NCI-H2171 treated with DMSO at 0.1 percent for 48 hours (cell line): Measurements from ENCODE around the gene IGSF3.
A peak's percentile ranks its signal among the peaks of the same experiment; 100 is the strongest.
"Not testable (repeated sequence)": the region's sequence is repeated elsewhere in the genome, so short reads cannot be mapped to it uniquely, and the experiment has no call there.

Experiments used
- DNase-seq: peaks from one replicate; lab custom pipeline; 2025; lab: John Stamatoyannopoulos, UW

The IGSF3 gene

DNA sequence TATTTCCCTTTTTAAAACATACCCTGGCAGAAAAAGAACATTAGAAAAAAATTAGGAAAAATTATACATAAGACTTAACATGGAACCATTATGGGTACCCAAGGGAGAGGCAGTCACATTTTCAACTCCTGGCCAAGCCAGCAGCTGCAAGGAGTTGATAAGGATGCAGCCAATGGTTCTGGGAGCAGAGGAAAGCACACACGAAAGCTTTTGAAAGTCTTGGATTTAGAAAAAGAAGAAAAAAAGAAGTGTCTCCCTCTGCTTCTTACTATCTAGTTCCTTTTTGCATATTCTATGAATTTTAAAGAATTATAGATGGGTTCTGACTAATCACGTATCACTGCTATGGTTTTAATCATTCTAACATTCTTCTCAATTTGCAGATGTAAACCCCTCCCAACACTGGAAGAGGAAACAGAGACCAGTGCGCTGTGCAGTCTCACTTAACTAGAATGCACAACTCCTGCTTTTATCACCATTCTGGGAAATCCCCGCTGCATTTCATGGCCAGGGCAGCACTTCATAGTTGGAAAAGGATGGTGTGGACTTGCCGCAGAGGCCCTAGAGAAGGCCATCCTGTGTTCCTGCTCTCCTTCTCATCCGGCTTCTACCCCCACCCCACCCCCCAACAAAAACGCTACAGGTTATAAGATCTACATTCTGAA lies 94.0 kb downstream of the IGSF3 start:
- DNase-seq = no peak

DNA sequence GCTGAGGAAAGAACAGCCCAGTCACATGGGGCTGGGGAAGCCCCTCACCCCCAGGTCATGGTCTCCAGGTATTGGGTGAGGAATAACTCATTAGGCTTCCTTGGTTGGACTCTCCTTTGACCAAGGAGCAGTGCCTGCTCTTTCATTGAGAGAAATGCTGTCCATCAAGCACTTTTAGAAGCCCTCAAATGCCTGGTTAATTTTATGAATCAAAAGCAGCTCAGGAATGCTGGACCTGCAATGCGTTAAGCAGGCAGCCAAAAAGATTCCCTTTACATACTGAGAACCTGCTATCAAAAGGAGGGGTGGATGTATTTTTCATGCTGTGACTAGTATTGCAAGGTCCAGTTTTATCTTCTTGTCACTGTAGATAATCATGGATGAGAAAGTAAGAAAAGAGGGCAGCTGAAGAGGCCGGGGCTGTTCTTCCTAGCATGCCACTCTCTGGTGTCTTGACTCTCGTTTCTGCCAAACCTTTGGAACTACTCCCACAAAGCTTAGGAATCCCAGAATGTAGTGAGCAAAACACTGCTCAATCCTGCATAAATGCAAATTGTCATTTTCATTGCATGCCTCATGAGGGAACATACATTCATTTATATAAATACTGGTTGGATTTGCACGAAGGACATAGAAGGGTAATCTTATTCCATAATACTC lies 94.6 kb downstream of the IGSF3 start:
- no peak for DNase-seq

DNA sequence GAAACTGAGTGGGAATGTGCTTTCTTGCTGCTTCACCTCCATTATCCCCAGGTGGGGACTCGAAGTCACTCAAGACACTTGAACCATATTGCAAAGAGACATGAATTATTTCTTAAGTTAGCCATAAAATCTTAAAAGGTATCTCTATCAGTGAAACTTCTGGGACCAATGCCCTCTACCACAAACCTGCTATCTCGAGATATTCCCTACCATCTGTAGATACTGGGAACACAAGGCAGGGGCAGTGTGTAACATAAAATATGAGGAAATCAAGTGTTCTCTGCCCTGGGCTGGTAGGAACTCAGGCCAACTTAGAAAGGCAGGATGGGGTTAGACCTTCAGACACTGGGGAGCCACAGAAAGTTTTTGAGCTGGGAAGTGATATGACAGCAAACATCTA lies 95.4 kb downstream of the IGSF3 start:
- DNase-seq = no peak

DNA sequence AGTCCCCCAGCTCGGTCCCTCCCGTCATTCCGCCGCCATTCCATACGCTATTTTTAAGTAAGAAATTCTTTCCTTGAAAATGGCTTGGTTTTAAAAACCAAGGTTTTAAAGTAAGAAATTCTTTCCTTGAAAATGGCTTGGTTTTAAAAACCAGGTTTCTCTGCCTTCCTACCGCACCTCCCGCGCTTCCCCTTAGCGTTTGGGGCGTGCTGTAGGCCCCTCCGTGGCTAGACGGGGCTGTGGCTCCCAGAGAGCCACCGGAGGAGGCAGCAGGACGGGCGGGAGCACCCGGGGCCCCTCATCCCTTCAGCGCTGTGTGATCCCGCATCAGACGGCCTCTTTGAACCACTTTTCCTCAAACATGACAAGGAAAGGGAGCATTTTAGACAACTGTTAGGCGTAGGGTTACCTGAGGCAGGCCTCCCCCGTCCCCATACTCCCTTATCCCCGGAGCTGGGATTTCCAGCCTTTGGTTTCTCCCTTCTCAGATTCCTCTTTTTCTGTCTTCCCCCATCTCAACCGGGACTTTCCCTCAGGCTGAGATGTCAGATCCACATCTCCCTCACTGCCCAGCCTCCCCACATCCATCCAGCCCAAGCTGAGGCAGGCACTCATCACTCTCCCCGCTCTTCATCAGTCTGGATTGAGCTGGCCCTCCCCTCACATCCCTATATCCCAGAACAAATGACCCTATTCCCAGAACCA lies 96.2 kb downstream of the IGSF3 start:
- DNase-seq = no peak

DNA sequence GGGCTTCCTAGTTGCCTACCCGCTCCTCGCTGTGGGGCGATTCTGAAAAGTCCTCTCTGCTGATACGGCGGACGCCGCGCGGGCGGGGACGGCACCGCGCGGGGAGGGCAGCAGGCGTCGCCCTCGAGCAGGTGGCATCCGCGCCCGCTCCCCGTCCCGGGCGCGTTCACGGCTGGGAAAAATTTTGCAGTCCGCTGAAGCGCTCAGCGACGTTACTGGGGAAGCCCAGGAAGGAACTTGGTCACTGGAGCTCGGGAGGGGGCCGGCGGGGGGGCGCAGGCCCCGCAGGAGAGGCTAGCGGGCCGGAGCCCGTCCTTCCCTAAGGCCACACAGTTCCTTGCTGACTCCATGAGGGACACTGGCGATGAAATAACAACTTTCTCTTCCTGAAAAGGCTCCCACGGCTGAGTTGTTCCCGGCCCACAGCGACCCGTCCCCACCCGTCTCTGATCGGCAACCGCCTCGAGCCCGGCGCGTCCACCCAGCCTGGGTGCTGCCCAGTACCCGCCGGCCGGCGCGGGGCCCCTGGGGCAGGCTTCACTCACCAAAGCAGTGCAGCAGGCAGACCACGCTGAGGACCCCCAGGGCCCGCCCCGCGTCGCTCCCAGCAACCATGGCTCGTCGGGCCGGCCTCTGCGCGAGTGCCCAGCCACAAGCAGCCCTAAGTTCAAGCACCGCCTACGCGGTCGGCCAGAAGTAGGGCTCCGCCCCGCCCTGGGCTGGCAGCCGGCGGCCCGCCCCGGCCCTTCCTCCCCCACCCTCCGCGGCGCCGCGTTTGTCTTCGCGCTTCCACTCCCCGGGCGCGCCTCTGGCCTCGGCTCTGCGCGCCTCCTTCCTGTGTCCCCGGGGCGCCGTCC lies 96.9 kb downstream of the IGSF3 start, which contains the start of gene CD58:
Gene CD58, minus strand, starts transcription at position 669 of the 857 bp plus-strand sequence. Its CDS starts 54 bp downstream, at position 615.
- peak; percentile 86 for DNase-seq

DNA sequence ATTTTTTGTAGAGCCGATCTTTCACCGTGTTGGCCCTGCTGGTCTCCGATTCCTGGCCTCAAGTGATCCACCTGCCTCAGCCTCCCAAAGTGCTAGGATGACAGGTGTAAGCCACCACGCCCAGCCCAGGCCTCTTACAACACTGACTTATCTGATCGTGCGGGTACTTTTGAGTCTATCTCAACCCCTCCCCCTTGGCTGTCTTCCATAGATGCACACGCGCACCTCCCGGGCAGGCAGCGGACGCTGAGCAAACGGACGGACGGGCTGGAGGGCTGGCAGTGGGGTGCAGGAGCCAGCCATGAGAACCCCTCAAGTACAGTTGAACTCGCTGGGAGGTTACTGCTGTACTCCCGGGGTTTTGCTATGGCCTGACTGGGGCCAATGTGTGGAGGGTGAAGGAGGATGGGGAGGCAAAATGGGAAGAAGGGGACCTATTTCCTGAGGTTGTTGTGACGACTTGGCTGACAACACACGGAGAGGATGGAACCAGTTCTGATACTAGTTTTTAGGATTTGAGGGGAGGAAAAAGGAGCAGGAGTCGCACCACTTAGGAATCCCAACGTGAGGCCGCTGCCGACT lies 97.7 kb downstream of the IGSF3 start:
- no peak for DNase-seq

DNA sequence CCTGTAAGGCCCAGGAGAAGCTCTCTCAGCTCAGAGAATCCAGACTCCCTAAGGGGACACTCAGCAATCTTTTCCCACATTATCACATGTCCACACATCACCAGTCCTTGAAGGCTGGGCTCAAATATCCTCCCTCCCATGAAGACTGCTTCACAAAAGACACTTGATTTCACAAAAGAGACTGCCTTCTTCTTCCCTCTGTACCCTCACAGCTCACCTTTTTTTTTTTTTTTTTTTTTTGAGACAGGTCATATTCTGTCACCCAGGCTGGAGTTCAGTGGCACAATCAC lies 98.2 kb downstream of the IGSF3 start:
- DNase-seq = no peak

DNA sequence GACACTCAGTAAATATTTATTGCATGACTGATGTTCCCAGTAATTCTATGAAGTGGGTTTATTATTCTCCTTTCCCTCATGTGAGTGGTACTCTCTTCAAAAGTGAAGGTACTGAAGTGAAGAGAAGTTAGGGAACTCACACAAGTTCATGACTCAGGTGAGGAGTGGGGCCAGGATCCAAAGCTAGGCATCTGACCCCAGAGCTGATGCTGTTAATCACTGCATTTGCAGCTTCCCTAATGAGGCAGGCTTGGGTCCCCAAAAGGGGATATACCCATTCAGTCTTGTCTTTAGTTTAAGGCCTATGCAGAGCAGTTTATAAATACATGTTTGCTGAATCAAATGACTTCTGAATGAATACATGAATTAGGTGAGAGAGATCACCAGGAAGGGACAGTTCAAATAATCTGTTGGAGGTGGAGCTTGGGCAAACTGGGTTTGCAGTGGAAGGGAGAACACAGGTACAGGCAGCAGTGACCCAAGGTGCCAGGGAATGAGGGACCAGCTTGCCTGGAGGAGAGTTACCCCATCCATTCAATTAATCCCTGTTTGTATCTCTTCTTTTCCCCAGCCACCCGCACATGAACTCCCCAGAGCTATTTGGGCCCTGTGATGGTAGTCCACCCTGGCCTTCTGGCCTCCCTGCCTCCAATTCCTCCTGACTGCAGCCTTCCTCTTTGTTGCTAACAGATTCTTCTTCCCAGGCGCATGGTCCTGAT lies 98.7 kb downstream of the IGSF3 start:
- DNase-seq = no peak

DNA sequence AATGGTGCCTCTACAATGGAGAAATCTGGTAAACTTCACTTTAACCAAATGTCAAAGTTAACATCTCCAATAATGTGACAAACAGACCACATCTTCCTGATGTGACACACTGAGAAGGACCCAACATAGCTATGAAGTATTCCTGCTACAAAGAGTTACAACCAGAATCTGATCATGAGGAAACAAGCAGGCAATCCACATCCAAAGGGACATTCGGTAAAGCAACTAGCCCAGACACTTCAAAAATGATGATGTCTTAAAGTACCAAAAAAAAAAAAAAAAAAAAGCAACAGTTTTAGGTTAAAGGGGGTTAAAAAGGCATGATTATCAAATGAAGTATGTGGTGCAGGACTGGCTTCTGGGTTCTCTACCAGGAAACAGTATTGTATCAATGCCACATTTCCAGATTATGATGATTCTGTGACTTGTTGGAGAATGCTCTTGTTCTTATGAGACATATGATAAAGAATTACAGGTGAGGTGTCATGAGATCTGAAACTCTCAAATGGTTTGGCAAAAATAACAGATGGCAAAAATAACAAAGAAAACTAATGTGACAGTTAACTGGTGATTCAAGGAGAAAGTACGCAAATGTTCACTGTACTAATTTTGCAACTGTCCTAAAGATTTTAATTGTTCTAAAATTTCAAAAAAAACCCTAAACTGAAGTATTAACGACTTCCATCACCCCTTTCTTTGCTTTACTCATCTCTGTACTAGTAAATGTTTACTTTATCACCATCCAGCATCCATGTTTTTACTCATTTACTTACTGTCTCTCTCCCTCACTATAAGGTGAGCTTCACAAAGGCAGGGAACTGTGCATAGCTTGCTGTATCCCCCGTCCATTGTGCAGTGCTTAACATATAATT lies 99.5 kb downstream of the IGSF3 start:
- DNase-seq = peak; percentile 41

DNA sequence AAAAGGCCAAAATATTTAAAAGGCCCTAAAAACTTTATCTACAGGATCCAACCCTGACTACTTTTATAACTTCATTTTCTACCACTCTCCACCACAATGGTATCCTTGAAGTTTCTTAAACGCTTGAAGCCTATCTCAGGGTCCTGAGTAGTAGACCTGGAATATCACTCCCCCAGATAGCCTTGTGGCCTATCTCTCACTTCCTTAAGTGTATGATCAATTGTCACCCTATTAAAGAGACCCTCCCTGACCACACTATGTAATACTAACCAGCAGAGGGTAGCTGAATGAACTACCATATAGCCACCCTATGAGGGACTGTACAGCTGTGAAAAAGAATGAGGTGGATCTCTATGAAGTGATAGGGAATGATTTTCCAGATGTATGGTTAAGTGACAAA lies 102.3 kb downstream of the IGSF3 start:
- DNase-seq = no peak

DNA sequence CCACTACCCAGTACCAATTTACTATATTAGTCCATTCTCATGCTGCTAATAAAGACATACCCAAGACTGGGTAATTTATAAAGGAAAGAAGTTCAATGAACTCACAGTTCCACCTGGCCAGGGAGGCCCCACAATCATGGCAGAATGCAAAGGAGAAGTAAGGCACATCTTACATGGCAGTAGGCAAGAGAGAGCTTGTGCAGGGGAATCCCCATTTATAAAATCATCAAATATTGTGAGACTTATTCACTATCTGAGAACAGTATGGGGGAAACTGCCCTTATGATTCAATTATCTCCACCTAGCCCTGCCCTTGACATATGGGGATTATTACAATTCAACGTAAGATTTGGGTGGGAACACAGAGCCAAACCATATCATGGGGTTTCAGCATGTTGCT lies 103.1 kb downstream of the IGSF3 start:
- DNase-seq = no peak

DNA sequence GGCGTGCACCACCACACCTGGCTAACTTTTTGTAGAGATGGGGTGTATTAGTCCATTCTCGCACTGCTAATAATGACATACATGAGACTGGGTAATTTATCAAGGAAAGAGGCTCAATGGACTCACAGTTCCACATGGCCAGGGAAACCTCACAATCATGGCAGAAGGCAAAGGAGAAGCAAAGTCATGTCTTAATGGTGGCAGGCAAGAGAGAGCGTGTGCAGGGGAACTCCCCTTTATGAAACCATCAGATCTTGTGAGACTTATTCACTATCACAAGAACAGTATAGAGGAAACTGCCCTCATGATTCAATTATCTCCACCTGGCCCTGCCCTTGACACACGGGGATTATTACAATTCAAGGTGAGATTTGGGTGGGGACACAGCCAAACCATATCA lies 105.1 kb downstream of the IGSF3 start:
- DNase-seq = not testable (repeated sequence)

DNA sequence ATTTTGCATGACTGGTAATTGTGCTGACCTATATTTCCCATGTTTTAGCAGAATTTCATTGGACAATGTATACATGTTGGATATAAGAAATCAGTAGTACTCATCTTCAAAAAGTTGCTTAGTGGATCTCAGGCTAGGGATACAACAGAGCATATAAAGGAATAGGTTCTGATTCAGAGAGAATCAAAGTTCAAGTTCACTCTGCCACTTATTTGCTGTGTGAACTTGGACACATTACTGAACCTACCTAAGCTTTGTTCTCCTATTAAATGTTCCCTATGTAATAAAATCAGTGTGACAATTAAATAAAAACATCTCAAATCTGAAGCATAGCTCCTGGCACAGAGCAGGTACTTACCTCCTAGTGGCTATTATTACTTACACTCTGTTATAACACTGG lies 106.0 kb downstream of the IGSF3 start:
- DNase-seq = no peak

DNA sequence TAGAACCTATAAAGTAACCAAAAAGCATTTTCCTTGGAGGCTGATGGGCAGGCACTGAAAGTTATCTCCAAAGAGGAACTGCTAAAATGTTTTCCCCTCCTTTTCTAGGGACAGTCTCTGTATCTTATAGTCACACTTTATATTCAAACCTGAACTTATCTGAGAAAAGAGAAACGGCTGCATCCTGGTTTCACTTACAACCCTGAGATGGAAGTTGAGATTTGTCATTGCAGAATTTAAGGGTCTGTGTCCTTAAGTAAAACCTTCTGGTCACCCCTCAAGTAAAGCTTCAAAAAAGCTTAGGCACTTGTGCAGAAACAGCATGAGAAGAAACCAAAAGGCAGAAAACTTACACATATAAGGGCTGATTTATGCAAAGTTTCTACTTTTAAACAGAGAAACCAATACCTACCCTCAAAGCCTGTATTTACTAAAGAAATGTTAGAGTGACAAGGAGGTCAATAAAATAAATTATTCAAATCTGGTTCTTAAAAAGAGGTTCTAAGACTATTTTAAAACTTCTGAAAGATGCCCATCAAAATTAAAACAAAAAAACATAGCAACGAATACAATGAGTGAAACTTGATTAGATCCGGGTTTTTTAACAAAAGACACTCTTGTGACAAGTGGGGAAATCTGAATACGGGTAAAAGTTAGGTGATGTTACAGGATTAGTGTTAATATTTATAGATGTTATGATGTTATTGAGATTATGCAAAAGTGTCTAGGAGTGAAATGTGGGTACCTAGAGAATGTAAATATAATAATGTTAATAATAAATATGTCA lies 106.6 kb downstream of the IGSF3 start:
- DNase-seq = no peak

DNA sequence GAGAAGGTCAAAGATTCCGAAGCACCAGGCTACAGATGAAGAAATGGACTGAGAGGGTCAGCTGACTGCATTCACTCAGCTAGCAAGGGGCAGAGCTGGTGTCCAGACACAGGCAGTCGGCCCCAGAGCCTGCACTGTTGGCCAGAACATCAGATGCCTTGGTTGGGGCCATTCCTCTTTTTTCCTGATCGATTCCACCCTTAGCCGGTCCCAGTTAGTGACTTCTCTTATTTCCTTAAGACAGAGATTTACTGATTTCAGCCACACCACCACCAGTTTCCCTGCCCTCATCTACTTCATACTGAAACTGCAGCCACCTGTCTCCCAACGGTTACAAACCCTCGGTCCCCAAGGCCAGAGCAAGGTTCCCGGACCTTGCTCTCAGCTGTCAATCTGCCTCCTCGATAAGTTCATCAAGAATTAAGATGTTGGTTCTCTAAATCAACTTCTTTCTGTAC lies 108.2 kb downstream of the IGSF3 start:
- DNase-seq = no peak

DNA sequence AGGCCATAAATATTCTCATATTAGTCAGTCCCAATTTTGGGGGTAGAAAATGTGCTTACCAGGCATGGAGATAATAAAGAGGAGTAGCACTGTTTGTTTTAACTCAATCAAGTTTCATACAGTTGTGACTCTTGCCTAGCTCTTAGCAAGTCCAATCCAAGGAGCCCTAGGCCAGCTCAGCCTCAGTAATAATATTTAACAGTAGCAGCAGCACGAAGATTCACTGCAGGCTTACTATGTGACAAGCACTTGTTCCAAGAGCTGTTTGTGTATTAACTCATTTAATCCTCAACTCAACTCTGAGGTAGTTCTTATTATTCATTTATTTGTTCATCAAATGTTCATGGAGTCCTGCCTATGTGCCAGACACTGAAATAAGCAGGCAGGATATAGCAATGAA lies 109.0 kb downstream of the IGSF3 start:
- DNase-seq = no peak

DNA sequence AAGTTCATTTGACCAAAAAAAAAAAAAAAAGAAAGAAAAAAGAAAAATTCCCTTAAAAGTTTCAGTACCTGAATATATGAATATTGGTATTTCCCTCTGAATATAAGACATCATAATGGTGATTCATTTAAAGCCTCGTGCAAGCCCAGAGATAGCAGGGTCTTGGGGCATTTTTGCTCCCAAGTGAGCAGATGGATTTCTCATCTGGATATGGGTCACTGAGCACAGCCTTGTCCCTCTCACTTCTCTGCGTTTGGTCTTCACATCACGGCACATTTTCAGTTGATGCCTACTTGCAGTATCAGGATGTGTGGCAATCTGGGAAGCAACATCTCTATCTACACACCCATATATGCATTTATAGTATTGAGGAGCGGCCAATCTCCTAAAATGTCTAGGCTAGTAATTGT lies 109.4 kb downstream of the IGSF3 start:
- DNase-seq = no peak

DNA sequence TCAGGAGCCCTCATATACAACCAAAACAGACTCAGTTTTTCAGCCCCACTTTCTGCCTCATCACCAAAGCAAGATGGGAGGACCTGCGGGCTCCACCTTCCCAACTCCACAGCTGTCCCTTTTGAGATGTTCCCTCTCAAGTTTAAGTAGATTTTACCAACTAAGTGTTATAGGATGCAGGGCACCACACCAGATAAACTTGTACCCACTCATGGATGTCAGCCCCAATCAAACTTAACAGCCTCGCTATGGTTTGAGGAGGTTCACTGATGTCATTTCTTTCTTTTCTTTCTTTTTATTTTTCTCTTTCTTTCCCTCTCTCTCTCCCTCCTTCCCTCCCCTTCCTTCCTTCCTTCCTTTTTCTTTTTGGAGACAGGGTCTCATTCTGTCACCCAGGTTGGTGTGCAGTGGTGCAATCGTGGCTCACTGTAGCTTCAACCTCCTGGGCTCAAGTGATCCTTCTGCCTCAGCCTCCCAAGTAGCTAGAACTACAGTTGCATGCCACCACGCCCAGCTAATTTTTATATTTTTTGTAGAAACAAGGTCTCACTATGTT lies 110.1 kb downstream of the IGSF3 start:
- DNase-seq = no peak

DNA sequence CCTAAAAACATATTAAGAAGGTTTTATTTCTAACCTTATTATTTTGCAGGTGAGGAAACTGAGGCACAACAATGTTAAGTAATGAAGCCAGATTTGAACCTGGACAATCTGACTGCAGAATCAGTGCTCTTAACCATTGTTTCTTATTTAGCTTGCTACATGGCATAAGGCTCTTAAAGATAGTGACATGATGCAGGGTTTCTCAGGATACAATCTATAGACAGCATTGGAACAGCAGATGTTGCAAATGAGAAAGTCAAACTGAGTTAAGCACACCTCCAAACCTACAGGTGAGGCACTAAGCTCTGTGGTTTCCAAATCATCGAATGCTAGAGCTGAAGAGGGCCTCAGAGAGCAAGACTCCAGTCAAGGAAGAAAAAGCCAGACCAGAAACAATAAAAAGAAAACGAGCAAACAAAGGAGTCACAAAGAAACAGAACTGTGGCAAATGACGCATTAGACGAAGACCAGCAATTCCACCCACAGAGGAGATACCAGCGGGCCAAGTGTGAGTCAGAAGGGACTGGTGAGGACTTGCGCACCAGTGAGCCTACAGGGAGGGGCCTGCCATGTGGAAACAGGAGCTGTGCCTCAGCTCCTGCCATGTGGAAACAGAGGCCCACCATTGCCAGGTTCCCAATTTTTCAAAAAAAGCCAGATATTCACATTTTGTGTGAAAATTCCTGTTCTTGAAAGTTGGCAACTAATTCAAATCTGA lies 111.1 kb downstream of the IGSF3 start:
- DNase-seq = peak; percentile 44
